Stimulated activated CD4-positive, alpha-beta T cell treated with anti-CD3 and anti-CD28 coated beads, Interleukin-15, amount 100 ng/mL, for 24 hours (primary cell): Measurements from ENCODE around the gene IFT57.

ENCODE experiments used
- DNase-seq: peaks from one replicate; pipeline ENCODE4 v3.0.0-alpha.2; 2020

IFT57 gene

DNA sequence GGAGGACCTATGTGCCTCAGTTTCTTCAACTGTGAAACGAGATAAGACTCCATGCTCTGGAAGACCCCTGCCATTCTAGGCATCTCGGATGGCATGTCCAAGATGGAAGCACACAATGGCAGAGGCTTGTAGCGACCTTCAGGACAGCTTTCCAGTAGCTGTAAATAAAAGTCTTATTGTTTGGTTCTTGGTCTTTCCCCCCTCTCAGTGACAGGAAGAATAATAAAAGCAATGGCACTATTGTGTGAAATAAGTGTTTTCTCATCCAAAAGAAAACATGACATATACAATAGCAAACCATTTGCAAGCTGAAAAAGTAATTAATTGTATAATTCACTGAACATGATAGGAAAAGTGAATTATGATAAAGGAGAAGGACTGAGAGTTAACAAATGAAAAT lies 98.9 kb downstream of the IFT57 start:
- no peak for DNase-seq

DNA sequence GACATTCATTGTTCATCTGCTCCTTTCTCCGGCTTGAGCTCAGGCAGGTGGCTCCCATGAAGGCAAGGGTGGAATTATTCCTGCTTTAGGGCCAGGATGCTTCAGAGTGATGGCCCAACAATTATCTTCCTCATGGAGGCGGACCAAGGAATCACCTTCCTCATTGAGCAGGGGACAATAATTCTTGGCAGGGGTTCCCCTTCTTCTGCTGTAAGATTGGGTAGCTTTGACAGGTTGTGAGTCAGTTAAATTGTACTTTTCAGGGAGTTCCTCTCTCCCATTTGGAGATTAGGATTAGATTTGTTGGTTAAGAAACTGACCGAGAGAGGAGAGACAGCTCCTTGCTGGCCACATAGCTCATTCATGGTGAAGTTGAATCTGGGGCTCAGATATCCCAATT lies 99.9 kb downstream of the IFT57 start:
- DNase-seq = no peak

DNA sequence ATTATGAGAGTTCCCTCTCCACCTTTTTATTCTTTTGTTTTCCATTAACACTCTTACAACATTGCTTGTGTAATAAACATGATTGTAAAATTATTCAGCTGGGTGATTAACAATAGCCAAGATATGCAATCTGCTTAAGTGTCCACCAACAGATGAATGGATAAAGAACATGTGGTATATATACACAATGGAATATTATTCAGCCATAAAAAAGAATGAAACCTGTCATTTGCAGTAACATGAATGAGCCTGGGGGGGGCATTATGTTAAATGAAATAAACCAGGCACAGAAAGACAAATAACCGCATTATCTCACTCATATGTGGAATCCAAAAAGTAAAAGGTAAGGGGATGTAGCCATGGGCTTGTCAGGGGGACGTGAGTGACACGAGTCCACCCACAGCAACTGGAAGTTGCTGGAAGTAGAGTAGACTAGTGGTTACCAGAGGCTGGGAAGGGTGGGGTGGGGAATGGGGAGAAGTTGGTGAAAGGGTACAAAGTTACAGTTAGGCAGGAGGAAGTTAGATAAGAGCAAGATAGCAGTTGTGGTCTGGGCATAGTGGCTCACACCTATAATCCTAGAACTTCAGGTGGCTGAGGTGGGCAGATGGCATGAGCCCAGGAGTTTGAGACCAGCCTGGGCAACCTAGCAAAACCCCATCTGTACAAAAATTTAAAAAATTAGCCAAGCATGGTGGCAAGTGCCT lies 102.7 kb downstream of the IFT57 start:
- DNase-seq = no peak

DNA sequence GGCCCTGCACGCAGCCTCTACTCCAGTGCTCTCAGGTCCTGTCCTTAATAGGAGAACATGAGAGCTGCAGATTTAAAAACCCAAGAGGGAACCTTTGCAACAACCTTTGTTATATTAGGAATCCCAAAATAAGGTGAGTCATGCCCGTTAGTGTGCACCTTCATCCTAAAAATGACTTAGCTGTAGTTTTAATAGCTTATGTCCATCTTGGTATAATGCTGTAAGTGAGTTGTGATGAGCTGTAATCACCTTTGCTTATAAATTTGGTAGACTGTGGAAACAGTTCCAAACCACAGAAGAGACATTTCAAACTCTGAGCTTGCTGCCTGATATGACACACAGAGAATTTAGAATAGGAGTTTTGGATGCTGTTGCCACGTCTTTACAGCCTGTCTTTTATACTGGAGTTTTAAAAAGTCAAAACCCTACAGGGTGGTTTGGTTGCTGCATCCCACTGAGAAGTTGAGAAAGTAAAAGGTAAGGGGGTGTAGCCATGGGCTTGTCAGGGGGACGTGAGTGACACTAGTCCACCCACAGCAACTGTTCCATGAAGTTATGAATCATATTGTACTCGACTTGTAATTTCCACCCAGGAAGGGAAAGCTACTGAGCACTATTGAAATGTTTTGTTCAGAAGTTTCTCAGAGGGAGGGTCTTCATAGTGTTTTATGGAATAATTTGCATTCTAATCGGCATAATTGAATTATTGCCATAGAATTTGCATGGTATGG lies 104.0 kb downstream of the IFT57 start:
- peak; percentile 46 for DNase-seq

DNA sequence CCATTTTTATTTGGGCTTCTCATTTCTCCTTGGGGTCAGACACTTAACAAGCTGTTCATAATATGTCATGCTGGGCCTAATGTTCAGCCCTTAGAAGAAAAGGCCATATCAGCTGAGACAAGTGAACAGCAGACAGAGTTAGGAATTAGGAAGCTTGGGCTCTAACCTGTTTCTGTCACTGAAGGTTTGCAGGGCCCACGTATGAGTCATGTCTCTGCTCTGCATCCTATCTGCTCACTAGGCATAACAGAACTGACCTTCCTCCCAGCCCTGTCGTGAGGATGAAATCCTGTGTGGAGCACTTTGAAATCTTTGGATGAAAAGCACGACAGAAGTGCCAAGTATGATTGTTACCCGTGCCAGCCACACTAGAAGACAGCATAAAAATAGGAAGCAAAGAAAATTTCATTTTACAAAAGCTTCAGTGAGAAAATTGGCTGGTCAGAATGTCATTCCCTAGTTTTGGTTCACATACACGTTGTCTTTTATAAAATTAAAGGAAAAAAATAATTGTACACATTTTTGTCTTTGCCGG lies 104.9 kb downstream of the IFT57 start:
- no peak for DNase-seq

DNA sequence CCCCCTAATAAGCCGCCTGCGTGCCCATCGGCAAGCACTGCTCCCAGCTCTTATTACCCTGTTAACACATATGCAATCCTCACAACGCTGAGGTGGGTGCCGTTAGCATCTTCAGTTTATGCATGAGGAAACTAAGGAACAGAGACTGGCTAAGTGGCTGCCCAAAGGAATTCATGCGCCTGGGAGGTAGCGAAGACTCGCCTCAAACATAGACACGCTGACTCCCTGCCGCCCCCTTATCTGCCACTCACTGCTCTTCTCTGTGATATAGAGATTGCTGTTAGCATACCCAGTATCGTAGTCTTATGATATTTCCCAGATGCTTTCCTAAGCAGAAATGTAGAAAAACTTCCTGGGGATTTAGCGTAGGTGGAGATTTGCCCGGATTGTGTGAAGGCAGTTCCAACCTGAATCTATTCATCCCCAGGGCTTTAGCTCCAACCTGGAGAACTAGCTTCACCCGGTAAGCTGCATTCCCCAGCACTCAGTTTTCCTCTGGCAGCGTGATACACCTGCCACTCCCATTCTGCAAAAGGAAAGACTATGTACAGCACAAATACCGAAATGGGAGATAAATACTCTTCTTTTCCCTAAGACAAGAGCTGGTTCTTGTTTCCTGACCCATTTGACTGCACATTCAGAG lies 107.7 kb downstream of the IFT57 start:
- DNase-seq = no peak

DNA sequence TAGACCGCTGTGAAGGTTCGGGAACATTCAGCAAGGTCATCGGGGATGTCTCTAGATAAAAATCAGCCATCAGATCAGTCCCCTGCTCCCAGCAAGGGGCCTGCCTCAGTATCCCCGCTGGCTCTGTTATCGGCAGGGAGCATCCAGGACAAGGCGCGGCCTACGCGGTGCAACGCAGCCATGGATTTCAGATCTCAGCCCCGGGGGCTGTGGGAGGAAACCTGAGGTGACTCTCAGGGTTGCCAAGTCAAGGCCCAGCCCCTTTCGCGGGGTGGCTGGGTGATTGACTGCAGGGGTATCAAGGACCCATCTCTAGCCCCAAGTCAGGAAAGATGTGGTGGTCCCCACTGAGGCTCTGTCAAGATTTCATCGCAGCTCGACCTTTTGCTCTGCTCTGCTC lies 108.2 kb downstream of the IFT57 start:
- DNase-seq = no peak

DNA sequence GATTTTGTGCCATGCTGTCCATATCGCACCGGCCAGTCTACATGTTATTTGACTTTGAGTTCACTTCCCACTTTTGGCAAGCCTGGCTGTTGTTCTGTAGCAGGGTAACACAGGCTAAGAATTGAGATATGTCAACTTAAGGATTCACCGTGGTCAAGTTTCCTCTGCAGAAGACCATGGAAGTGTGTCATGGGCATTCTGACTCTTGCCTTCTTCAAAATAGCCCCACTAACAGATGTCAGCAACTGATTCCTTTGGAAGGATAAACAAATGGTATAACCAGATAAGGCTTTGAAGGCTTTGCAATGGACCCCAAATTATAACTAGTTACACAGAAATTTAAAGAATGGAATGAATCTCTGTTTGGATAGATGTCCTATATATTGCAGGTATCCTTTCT lies 111.3 kb downstream of the IFT57 start:
- no peak for DNase-seq
